Purkinje cell (primary cell): ENCODE data around the gene LRRC40. TPM values are rescaled to one million over a fixed set of nuclear protein-coding genes. Genes with fewer than 3 reads are reported as not detected.

Experiments
- polyA plus RNA-seq: library from polyadenylated mRNA; unstranded; fragments of >200 nt; fragmentation: Nextera tagmentation; gene quantifications from 2 replicates; pipeline ENCODE4 v1.2.1, GENCODE V29; 2014

The LRRC40 gene
- 35.8 and 37.9 TPM in 2 replicates for polyA plus RNA-seq

GRCh38 chr1:70205434-70206118 lies at the start of gene LRRC40:
LRRC40 (minus strand) TSS chr1:70205579; CDS start chr1:70205540, 39 bp downstream.

GRCh38 chr1:70221238-70222121 lies 16.1 kb upstream of the LRRC40 start, which contains the start of gene SRSF11:
SRSF11 (plus strand) TSS chr1:70221380; CDS start chr1:70221637, 257 bp downstream.

Other genes with a start within 250 kb of the LRRC40 start
- 73.0 and 79.3 TPM in 2 replicates for gene SRSF11, start 15.8 kb upstream of the LRRC40 start, polyA plus RNA-seq
- 21.7 and 28.1 TPM in 2 replicates for gene ANKRD13C, start 149.1 kb upstream of the LRRC40 start, polyA plus RNA-seq
- 8.6 and 9.6 TPM in 2 replicates for gene CTH, start 205.7 kb upstream of the LRRC40 start, polyA plus RNA-seq